ENCODE results near the gene SHBG. TPM values are rescaled to one million over a fixed set of nuclear protein-coding genes. Genes with fewer than 3 reads are reported as not detected.

The SHBG gene
- total and polyA plus RNA-seq, 10 of the 15 experiments (the other 5 are each of a cell fraction or from before 2014, with no cell fraction given) = not detected

DNA sequence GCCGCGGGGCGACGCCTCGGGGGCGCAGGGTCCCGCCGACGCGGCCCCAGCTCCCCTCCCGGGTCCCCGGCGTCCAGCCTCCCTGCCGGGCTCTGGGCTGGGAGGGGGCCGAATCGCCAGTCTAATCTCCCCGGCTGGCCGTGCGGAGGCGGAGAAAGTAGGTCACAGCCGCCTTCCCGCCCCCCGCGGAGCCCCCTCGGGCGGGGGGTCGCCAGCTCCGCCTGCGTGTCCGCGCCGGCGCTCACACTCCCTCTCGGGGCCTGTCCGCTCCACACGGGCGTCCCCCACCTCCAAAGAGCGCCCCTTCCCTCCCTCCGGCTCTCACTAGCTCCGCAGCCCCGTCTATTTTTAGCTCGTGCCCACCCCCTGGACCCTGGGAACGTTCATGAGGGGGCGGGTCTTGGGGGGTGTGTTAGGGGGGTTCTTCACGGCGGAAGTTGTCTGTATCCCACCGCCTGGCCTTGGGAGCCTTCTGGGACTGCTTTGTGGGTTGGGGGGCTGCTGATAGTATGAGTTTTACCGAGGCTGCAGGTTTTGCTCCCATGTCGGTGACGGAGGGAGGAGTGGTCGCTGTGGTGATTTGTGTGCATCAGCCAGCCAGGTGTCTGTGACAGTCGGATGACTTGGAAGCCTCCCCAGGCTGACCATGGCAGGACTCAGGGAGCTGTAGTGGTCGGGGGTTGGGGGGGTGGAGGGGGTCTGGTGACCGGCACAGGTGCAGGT is 21.9 kb downstream of the SHBG start:
- no peak overlapping the region for H2AFZ ChIP-seq (ENCODE audit: control insufficient read depth, low read depth, low read length)
- POLR2A ChIA-PET = interaction anchor here (0.6 to 1.8 kb wide), 4 partner anchors 9 to 248 kb away, joined by 3 to 8 read pairs (median 6); partner anchors contain the start of gene TP53
- SMC1A ChIA-PET (ENCODE audit: uncharacterized antibody, unreplicated experiment) = no interaction called here
- BruUV-seq (replicated peaks) = no TSS peak
- H3K4me2 ChIP-seq (ENCODE audit: control insufficient read depth, insufficient read depth) = no peak overlapping the region; the same call in 1 of the 2 replicates
- intact Hi-C loops (cut with micrococcal nuclease; ENCODE audit: unreplicated experiment) = no loop called here
- RAD21 ChIA-PET (ENCODE audit: unreplicated experiment) = interaction anchor here (0.9 kb wide), 1 partner anchor 35 kb away, joined by 3 read pairs; the partner anchor contains the start of gene TP53
- H3K9ac ChIP-seq (ENCODE audit: control insufficient read depth, insufficient read depth, low read length) = no peak overlapping the region
- H3K4me1 ChIP-seq (ENCODE audit: control insufficient read depth, insufficient read depth, low read length) = peaks cover 3% of the 10 kb centered on the region; the same call in 1 of the 2 replicates
- 10% methylated on average over 33 of the region's 54 CpGs for WGBS (ENCODE audit: insufficient coverage, insufficient replicate concordance, low lambda C conversion rate, missing lambda C conversion rate)
- no peaks in the 10 kb centered on the region for H3K79me2 ChIP-seq (ENCODE audit: control insufficient read depth, insufficient read depth, low read length)
- H3K4me3 ChIP-seq = no peak overlapping the region
- CTCF ChIA-PET = interaction anchor here (0.6 to 1.2 kb wide), 3 partner anchors 9 to 1116 kb away, joined by 3 to 4 read pairs (median 3); no protein-coding TSS in a partner anchor
- H3K27me3 ChIP-seq (replicated peaks in 1 of 2; ENCODE audit: control insufficient read depth in 2 of 2, insufficient read depth in 2 of 2, low read length in 1 of 2) = peaks cover 5 to 11% of the 10 kb centered on the region in 2 experiments
- no peaks in the 10 kb centered on the region for H3K36me3 ChIP-seq (ENCODE audit: control insufficient read depth in 2 of 2, insufficient read depth in 2 of 2, low read length in 1 of 2)
- FAIRE-seq = no peak
- DNase-seq (ENCODE audit: low read depth, low spot score) = no peak
- H4K20me1 ChIP-seq (ENCODE audit: control insufficient read depth, insufficient read depth) = no peaks in the 10 kb centered on the region
- no peak for ATAC-seq
- peak; percentile 14 for TF ChIP-seq SUZ12 (IDR thresholded peaks at IDR 0.05; ENCODE audit: unreplicated experiment)
- 0 out of 3 replicates have a peak, but pooled peaks of 1 of the 2 experiments have one; percentile 5 for TF ChIP-seq EGR1 (IDR thresholded peaks at IDR 0.05; ENCODE audit: borderline replicate concordance in 1 of 2, low read depth in 2 of 2, low read length in 2 of 2)
- no peak for TF ChIP-seq POLR2AphosphoS2 (IDR thresholded peaks at IDR 0.05; ENCODE audit: low read depth, low read length)
- in situ Hi-C loops (cut with MboI) = no loop called here
- no peaks in the 10 kb centered on the region for H3K9me3 ChIP-seq (replicated peaks; ENCODE audit: control insufficient read depth, insufficient read depth, low read length)
- H3K27ac ChIP-seq (ENCODE audit: control insufficient read depth, insufficient read depth) = no peak overlapping the region
